Pericardium fibroblast (primary cell): ENCODE data around the gene ZMAT5. TPM values are rescaled to one million over a fixed set of nuclear protein-coding genes. Genes with fewer than 3 reads are reported as not detected.

ENCODE experiments used
- total RNA-seq: library from RNA; depleted of rRNA; stranded (reverse); fragments of >200 nt; gene quantifications from 2 replicates; pipeline ENCODE4 v1.2.3, GENCODE V29; 2015

ZMAT5 gene, protein sequence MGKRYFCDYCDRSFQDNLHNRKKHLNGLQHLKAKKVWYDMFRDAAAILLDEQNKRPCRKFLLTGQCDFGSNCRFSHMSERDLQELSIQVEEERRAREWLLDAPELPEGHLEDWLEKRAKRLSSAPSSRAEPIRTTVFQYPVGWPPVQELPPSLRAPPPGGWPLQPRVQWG
- total RNA-seq, result 27.3 and 30.3 TPM in 2 replicates

GRCh38 chr22:29766632-29767170 lies at the start of gene ZMAT5:
Gene ZMAT5, minus strand, starts transcription at chr22:29767007. Its CDS starts 18,463 bp downstream, at chr22:29748544.

GRCh38 chr22:29767171-29768051 lies 604 bp upstream of the ZMAT5 start, which contains the start of gene UQCR10:
Gene UQCR10, plus strand, starts transcription at chr22:29767369. Its CDS starts 30 bp downstream, at chr22:29767399.

GRCh38 chr22:29719899-29720645 lies 46.7 kb downstream of the ZMAT5 start, which contains the start of gene CABP7:
Gene CABP7, plus strand, starts transcription at chr22:29720003. Its CDS starts 422 bp downstream, at chr22:29720425.

Other genes with a start within 250 kb of the ZMAT5 start
- 24.3 and 33.6 TPM in 2 replicates for gene THOC5, start 213.2 kb downstream of the ZMAT5 start, total RNA-seq
- gene NIPSNAP1, start 185.9 kb downstream of the ZMAT5 start, total RNA-seq, result 37.1 and 42.5 TPM in 2 replicates
- 37.2 and 41.2 TPM in 2 replicates for gene NF2, start 163.4 kb downstream of the ZMAT5 start, total RNA-seq
- not detected in 2 replicates for gene CABP7, start 47.0 kb downstream of the ZMAT5 start, total RNA-seq
- 75.6 and 81.1 TPM in 2 replicates for gene UQCR10, start 362 bp upstream of the ZMAT5 start, total RNA-seq
- gene ASCC2, start 71.3 kb upstream of the ZMAT5 start, total RNA-seq, result 20.3 and 25.8 TPM in 2 replicates
- 13.4 and 18.1 TPM in 2 replicates for gene MTMR3, start 116.2 kb upstream of the ZMAT5 start, total RNA-seq